ENCODE measurements around the gene IL1RL1.

Gene IL1RL1

GRCh38 chr2:102297891-102298290, 13.5 kb upstream of the IL1RL1 start:
- DNase-seq (ENCODE audit: low spot score), result no peak
- H2BK12ac ChIP-seq (ENCODE audit: low read length), result no peak overlapping the region
- no peak overlapping the region for H3K4me3 ChIP-seq (ENCODE audit: low read length in 2 of 2)
- no peak overlapping the region for H2BK5ac ChIP-seq (ENCODE audit: low read length)
- H2BK15ac ChIP-seq (ENCODE audit: low read length), result no peak overlapping the region
- H3K23ac ChIP-seq (ENCODE audit: low read depth, low read length, poor library complexity), result no peak overlapping the region
- H3K14ac ChIP-seq (ENCODE audit: low read length), result no peak overlapping the region
- no peak overlapping the region for H3K4me2 ChIP-seq (ENCODE audit: insufficient read depth, low read length, poor library complexity, severe bottlenecking)
- H2BK120ac ChIP-seq (ENCODE audit: low read depth, low read length), result no peak overlapping the region
- no peak overlapping the region for H2AK5ac ChIP-seq (ENCODE audit: low read depth, low read length)
- H3K9ac ChIP-seq (ENCODE audit: low read depth, low read length, poor library complexity), result no peak overlapping the region
- no peaks in the 10 kb centered on the region for H3K9me3 ChIP-seq (replicated peaks in 1 of 2; ENCODE audit: control insufficient read depth in 2 of 2, insufficient read depth in 1 of 2, low read depth in 1 of 2, low read length in 2 of 2)
- H3K18ac ChIP-seq (ENCODE audit: low read length), result no peak overlapping the region
- no peak overlapping the region for H3K27ac ChIP-seq (replicated peaks; ENCODE audit: low read length)
- peaks cover 0 to 2% (median 0%) of the 10 kb centered on the region in 3 experiments for H3K27me3 ChIP-seq (ENCODE audit: control insufficient read depth in 3 of 3, insufficient read depth in 3 of 3, low read depth in 1 of 3, low read length in 3 of 3)
- H3K4me1 ChIP-seq (ENCODE audit: control insufficient read depth in 2 of 2, insufficient read depth in 1 of 2, low read depth in 1 of 2, low read length in 2 of 2), result no peaks in the 10 kb centered on the region
- H3K36me3 ChIP-seq (replicated peaks in 1 of 2; ENCODE audit: control insufficient read depth in 2 of 2, insufficient read depth in 2 of 2, low read length in 2 of 2), result no peaks in the 10 kb centered on the region
- H2AFZ ChIP-seq (ENCODE audit: low read length), result no peak overlapping the region
- no peak overlapping the region for H3K4ac ChIP-seq (ENCODE audit: low read length)
- H4K8ac ChIP-seq (ENCODE audit: low read depth, low read length), result no peak overlapping the region
- no peaks in the 10 kb centered on the region for H3K79me1 ChIP-seq (ENCODE audit: low read depth, low read length)
- no peak overlapping the region for H4K91ac ChIP-seq (ENCODE audit: low read depth, low read length, poor library complexity)
- no CpG with 5 or more reads among the region's 3 CpGs for WGBS, 2 donors (ENCODE audit: extremely low coverage in 2 of 2, insufficient read length in 2 of 2, insufficient replicate concordance in 1 of 2)

DNA sequence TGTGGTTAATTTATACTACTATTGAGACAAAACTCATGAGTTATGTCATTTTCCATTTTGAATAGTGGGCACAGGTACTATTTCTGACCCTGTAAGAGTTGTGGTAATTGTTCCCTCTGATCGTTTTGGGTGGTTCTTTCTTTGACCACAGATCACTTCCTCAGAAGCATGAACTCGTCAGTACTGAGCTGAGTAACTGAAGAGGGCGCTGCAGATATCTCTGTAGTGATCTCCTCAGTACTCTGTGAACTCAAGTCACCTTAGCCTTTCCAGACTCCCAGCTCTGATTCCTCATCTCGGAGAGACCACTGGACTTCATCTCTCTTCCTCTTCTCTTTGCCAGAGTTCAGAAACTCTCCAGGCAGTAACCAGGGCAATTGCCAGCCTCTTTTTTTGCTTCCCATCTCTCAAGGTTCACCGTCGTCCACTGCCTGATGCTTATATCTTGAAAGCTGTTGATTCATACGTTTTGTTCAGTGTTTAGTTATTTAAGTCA, 9.4 kb upstream of the IL1RL1 start:
- Histone ChIP-seq H3K14ac (ENCODE audit: low read length) (no peak overlapping the region), H2BK5ac (ENCODE audit: low read length) (no peak overlapping the region), H2BK15ac (ENCODE audit: low read length) (no peak overlapping the region), H4K91ac (ENCODE audit: low read depth, low read length, poor library complexity) (no peak overlapping the region), H3K4me3 (ENCODE audit: low read length in 2 of 2) (no peak overlapping the region), H3K4me1 (ENCODE audit: control insufficient read depth in 2 of 2, insufficient read depth in 1 of 2, low read depth in 1 of 2, low read length in 2 of 2) (no peaks in the 10 kb centered on the region), H3K9me3 (replicated peaks in 1 of 2; ENCODE audit: control insufficient read depth in 2 of 2, insufficient read depth in 1 of 2, low read depth in 1 of 2, low read length in 2 of 2) (no peaks in the 10 kb centered on the region), H2AFZ (ENCODE audit: low read length) (no peak overlapping the region), H3K27ac (replicated peaks; ENCODE audit: low read length) (no peak overlapping the region), H2BK12ac (ENCODE audit: low read length) (no peak overlapping the region), H3K27me3 (ENCODE audit: control insufficient read depth in 3 of 3, insufficient read depth in 3 of 3, low read depth in 1 of 3, low read length in 3 of 3) (no peaks in the 10 kb centered on the region), H3K79me1 (ENCODE audit: low read depth, low read length) (no peaks in the 10 kb centered on the region), H3K9ac (ENCODE audit: low read depth, low read length, poor library complexity) (no peak overlapping the region), H3K4me2 (ENCODE audit: insufficient read depth, low read length, poor library complexity, severe bottlenecking) (no peak overlapping the region), H3K36me3 (replicated peaks in 1 of 2; ENCODE audit: control insufficient read depth in 2 of 2, insufficient read depth in 2 of 2, low read length in 2 of 2) (no peaks in the 10 kb centered on the region), H3K4ac (ENCODE audit: low read length) (no peak overlapping the region), H3K23ac (ENCODE audit: low read depth, low read length, poor library complexity) (no peak overlapping the region), H2AK5ac (ENCODE audit: low read depth, low read length) (no peak overlapping the region), H3K18ac (ENCODE audit: low read length) (no peak overlapping the region), H4K8ac (ENCODE audit: low read depth, low read length) (no peak overlapping the region), H2BK120ac (ENCODE audit: low read depth, low read length) (no peak overlapping the region)
- DNase-seq (ENCODE audit: low spot score), result peak; percentile 17
- WGBS, 2 donors (ENCODE audit: extremely low coverage in 2 of 2, insufficient read length in 2 of 2, insufficient replicate concordance in 1 of 2), result no CpG with 5 or more reads among the region's 7 CpGs

DNA sequence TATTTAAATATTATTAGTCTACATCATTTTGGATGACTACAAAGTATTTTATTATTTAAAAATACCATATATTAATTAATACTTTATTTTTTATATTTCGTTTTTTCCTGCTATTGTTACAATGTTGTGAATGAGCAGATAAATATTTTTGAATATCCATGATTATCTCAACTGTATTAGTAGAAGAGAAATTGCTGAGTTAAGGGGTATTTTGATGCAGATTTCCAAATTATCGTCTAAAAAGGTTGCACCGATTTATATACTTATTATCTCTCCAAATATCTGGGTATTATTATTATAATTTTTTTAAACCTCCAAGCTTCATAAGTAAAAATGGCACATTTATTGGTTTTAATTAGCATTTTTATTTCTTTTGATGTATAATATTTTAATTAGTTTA, 8.9 kb upstream of the IL1RL1 start:
- H3K4me3 ChIP-seq (ENCODE audit: low read length in 2 of 2), result no peak overlapping the region

DNA sequence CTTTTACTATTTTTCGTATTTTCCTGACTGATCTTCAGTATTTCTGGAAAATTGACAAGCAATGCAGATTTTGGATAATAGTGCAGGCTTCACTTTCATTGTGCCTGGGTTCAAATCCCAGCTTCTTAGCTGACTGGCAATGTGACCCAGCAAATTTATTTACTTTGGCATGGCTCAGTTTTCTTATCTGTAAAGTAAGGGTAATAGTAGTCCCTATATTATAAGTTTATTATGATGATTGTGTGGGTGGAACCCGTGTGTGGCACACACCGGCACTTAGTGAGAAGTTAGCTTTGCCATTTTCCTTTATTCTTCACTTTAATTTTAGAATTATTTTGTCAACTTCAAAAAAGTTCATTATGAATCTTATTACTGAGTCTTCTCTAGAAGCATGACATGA, 7.8 kb upstream of the IL1RL1 start:
- Histone ChIP-seq H3K36me3 (replicated peaks in 1 of 2; ENCODE audit: control insufficient read depth in 2 of 2, insufficient read depth in 2 of 2, low read length in 2 of 2) (no peaks in the 10 kb centered on the region), H3K23ac (ENCODE audit: low read depth, low read length, poor library complexity) (no peak overlapping the region), H3K14ac (ENCODE audit: low read length) (no peak overlapping the region), H4K8ac (ENCODE audit: low read depth, low read length) (no peak overlapping the region), H3K27me3 (ENCODE audit: control insufficient read depth in 3 of 3, insufficient read depth in 3 of 3, low read depth in 1 of 3, low read length in 3 of 3) (no peaks in the 10 kb centered on the region), H4K91ac (ENCODE audit: low read depth, low read length, poor library complexity) (no peak overlapping the region), H2AFZ (ENCODE audit: low read length) (no peak overlapping the region), H3K27ac (replicated peaks; ENCODE audit: low read length) (no peak overlapping the region), H3K9me3 (replicated peaks in 1 of 2; ENCODE audit: control insufficient read depth in 2 of 2, insufficient read depth in 1 of 2, low read depth in 1 of 2, low read length in 2 of 2) (no peaks in the 10 kb centered on the region), H2AK5ac (ENCODE audit: low read depth, low read length) (no peak overlapping the region), H3K4me3 (ENCODE audit: low read length in 2 of 2) (no peak overlapping the region), H2BK12ac (ENCODE audit: low read length) (no peak overlapping the region), H3K4me2 (ENCODE audit: insufficient read depth, low read length, poor library complexity, severe bottlenecking) (no peak overlapping the region), H2BK120ac (ENCODE audit: low read depth, low read length) (no peak overlapping the region), H3K9ac (ENCODE audit: low read depth, low read length, poor library complexity) (no peak overlapping the region), H3K18ac (ENCODE audit: low read length) (no peak overlapping the region), H3K4me1 (ENCODE audit: control insufficient read depth in 2 of 2, insufficient read depth in 1 of 2, low read depth in 1 of 2, low read length in 2 of 2) (no peaks in the 10 kb centered on the region), H3K4ac (ENCODE audit: low read length) (no peak overlapping the region), H2BK5ac (ENCODE audit: low read length) (no peak overlapping the region), H3K79me1 (ENCODE audit: low read depth, low read length) (no peaks in the 10 kb centered on the region), H2BK15ac (ENCODE audit: low read length) (no peak overlapping the region)
- no peak for DNase-seq (ENCODE audit: low spot score)
- WGBS, 2 donors (ENCODE audit: extremely low coverage in 2 of 2, insufficient read length in 2 of 2, insufficient replicate concordance in 1 of 2), result no CpG with 5 or more reads among the region's 3 CpGs

More for the DNA sequence above, 8.9 kb upstream of the IL1RL1 start:
- Histone ChIP-seq H2BK5ac (ENCODE audit: low read length) (no peak overlapping the region), H3K27me3 (ENCODE audit: control insufficient read depth in 3 of 3, insufficient read depth in 3 of 3, low read depth in 1 of 3, low read length in 3 of 3) (no peaks in the 10 kb centered on the region), H4K91ac (ENCODE audit: low read depth, low read length, poor library complexity) (no peak overlapping the region), H3K9me3 (replicated peaks in 1 of 2; ENCODE audit: control insufficient read depth in 2 of 2, insufficient read depth in 1 of 2, low read depth in 1 of 2, low read length in 2 of 2) (no peaks in the 10 kb centered on the region), H2AFZ (ENCODE audit: low read length) (no peak overlapping the region), H3K4ac (ENCODE audit: low read length) (no peak overlapping the region), H2BK120ac (ENCODE audit: low read depth, low read length) (no peak overlapping the region), H2BK15ac (ENCODE audit: low read length) (no peak overlapping the region), H3K4me2 (ENCODE audit: insufficient read depth, low read length, poor library complexity, severe bottlenecking) (no peak overlapping the region), H3K79me1 (ENCODE audit: low read depth, low read length) (no peaks in the 10 kb centered on the region), H3K23ac (ENCODE audit: low read depth, low read length, poor library complexity) (no peak overlapping the region), H3K18ac (ENCODE audit: low read length) (no peak overlapping the region), H3K14ac (ENCODE audit: low read length) (no peak overlapping the region), H3K4me1 (ENCODE audit: control insufficient read depth in 2 of 2, insufficient read depth in 1 of 2, low read depth in 1 of 2, low read length in 2 of 2) (no peaks in the 10 kb centered on the region), H4K8ac (ENCODE audit: low read depth, low read length) (no peak overlapping the region), H3K9ac (ENCODE audit: low read depth, low read length, poor library complexity) (no peak overlapping the region), H2AK5ac (ENCODE audit: low read depth, low read length) (no peak overlapping the region), H2BK12ac (ENCODE audit: low read length) (no peak overlapping the region), H3K36me3 (replicated peaks in 1 of 2; ENCODE audit: control insufficient read depth in 2 of 2, insufficient read depth in 2 of 2, low read length in 2 of 2) (no peaks in the 10 kb centered on the region), H3K27ac (replicated peaks; ENCODE audit: low read length) (no peak overlapping the region)
- no peak for DNase-seq (ENCODE audit: low spot score)
- WGBS, 2 donors (ENCODE audit: extremely low coverage in 2 of 2, insufficient read length in 2 of 2, insufficient replicate concordance in 1 of 2), result no CpG with 5 or more reads among the region's 3 CpGs

Data from neuronal stem cell (in vitro differentiated cells).